GM21619 (cell line): ENCODE measurements around the gene DNAJC10.
"Not testable (repeated sequence)": the region's sequence is repeated elsewhere in the genome, so short reads cannot be mapped to it uniquely, and the experiment has no call there.

ENCODE experiments used
- ATAC-seq: cut with Tn5 transposase; IDR thresholded peaks from one replicate; pipeline ENCODE4 v1.9.1; 2021; ENCODE audit not compliant: unreplicated experiment

The DNAJC10 gene

GRCh38 chr2:182724656-182725055 lies 8.6 kb downstream of the DNAJC10 start:
- ATAC-seq, result no peak

- ATAC-seq, result no peak
These were observed 10.4 kb downstream of the DNAJC10 start for GRCh38 chr2:182726473-182726872.

GRCh38 chr2:182728014-182728413 lies 12.0 kb downstream of the DNAJC10 start:
- no peak for ATAC-seq

DNA sequence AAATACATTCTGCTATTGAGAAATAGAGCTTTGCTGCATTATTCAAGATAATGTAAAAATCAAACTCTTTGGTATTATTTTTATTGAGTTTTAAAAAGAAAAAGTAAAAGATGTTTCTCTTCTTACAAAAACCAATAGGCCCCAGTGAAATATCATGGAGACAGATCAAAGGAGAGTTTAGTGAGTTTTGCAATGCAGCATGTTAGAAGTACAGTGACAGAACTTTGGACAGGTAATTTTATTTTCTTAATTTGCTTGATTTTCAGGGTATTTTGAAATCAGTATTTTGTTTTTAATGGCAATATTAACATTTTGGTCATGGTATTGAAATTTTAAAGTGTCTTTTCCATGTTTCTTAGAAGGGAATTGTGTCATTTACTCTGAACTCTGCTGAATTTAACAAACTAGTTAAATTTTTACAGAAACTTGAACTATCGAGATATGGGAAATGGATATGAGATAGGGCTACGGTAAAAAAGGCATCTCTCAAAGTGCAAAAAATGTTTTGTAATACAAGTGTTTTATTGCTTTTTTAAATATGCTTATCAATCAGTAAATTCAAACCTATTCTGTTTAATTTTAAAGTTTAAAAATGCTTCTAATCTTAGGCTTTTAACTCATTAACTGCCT lies 13.8 kb downstream of the DNAJC10 start:
- no peak for ATAC-seq

DNA sequence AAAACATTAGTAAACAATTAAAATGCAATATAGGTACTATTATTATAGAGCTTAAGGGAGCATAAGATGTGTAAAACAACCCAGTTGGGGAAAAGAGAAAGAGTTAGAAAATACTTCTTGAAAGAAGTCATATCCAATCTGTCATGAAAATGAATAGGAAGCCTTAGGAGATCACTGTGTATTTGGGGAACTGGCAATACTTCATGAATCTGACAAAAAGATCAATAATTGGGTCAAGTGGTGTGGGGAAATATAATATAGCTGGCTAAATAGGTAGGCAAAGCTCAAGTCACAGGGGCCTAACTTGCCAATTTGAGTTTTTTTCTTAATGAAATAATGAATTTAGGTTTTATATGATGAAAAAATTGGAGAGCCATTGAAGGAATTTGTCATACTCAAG lies 14.4 kb downstream of the DNAJC10 start:
- no peak for ATAC-seq

DNA sequence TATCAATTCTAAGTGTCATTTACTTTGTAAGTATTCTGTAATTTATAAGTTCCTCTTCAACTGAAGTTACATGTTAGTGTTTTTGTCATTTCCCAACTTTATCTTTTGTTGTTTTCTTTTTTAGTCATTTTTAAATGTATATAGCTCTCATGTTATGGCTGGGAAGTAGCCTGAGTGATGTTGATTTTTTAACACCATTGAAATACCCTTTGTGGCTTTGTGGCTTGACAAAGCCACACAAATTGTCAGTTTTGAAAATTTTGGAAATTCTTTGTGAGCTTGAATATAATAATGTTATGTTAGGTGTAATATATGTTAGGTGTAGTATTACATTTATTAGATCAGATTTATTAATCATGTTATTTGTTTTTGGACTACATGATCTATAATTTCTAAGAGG lies 16.7 kb downstream of the DNAJC10 start:
- no peak for ATAC-seq

DNA sequence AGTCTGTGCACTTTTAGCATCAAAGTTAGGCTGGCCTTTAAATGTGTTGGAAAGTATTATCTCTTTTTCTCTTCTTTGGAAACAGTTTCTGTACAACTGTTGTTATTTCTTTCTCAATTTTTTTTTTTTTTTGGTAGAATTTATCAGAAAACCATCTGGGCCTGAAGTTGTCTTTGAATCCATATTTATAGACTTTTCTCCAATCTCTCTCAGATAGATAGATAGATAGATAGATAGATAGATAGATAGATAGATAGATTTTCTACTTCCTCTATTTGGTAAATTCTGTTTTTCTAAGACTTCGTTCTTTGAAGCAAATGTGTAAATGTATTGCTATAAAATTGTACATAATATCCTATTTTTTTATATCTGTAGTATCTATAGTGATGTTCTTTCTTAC lies 17.5 kb downstream of the DNAJC10 start:
- ATAC-seq, result no peak

GRCh38 chr2:182736856-182737255 lies 20.8 kb downstream of the DNAJC10 start:
- ATAC-seq, result not testable (repeated sequence)

GRCh38 chr2:182740701-182741100 lies 24.6 kb downstream of the DNAJC10 start:
- no peak for ATAC-seq

DNA sequence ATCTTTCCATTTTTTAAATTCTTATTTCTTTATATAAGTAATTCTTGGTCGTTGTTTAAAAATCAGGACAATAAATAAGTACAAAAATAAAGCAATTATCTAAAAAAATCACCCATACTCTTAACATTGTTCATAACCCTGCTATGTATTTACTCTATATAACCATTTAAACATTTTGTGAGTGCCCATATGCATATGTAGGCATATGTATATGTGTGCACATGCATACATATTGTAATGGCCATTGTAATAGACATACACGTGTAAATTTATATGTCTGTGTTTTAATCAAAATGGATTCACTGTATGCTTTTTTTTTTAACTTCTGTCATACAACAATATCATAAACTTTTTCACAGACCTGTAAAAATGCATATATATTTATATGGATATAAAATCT lies 25.6 kb downstream of the DNAJC10 start:
- no peak for ATAC-seq

DNA sequence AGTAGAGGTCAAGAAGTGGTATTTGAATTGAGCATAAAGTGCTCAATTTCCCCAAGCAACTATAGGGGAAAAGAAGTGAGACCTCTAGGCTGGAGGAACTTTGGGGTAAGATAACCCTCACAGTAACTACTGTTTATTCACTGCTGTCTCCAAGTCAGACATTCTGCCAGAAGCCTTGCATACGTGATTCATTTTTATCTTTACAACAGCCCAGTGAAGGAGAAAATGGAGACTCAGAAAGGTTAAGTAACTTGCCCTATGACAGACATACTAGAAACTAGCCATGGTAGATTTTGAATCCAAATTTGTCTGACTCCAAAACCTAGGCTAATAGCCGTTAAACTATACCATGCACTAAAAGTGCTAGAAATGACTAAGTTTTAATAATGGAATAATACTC lies 28.4 kb downstream of the DNAJC10 start:
- ATAC-seq, result no peak

DNA sequence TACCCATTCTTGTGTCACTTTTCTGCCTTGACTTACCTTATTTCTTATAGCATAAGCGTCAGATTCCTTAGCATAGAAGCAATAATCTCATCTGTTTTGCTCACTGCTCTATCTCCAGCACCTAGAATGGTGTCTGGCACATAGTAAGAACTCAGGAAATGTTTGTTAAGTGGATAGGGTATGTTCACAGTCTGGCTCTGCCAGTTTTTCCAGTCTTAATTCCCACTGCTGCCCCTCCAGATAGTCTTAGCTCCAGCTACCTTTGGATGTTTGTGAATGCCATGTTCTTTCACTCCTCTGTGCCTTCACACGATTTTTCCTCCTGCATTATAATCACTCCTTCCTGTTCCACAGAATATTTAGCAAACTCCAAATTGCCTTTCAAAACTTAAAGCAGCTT lies 29.0 kb downstream of the DNAJC10 start:
- no peak for ATAC-seq

GRCh38 chr2:182745894-182746293 lies 29.8 kb downstream of the DNAJC10 start:
- not testable (repeated sequence) for ATAC-seq

DNA sequence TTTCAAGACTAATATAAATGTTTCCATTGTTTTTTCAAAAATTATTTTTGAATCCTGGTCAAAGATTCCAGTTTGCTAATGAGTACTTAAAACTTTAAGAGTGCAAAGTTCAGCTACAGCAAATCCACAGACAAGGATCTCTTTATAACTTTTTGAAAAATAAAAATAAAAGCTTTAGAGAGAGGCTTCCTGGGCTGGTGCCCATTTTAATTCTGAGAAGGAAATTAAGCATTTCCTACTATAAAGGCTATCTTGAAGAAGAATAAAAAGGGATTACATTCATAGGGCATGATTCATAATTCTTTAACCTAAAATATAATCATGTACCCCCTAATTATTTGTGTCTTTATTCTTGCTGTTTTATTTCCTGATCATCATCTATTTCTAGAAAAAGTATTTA lies 38.2 kb downstream of the DNAJC10 start:
- ATAC-seq, result no peak

DNA sequence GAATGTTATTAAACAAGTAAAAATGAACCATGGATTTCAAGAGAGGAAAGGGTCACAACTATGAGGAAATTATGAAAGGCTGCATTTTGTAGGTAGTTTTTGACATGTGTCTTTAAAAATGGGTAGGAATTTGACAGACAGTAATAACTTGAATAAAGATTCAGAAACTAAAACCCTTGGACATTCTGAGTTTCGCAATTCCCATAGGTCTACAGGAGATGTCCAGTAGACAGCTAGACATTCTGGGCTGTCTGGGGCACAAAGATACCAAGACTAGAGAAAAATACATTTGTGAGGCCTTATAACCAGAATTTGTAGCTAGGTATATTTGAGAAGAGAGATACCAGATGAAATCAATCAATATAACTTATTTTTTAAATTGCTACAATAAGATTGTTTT lies 42.3 kb downstream of the DNAJC10 start:
- ATAC-seq, result no peak

GRCh38 chr2:182761903-182762302 lies 45.8 kb downstream of the DNAJC10 start:
- no peak for ATAC-seq

DNA sequence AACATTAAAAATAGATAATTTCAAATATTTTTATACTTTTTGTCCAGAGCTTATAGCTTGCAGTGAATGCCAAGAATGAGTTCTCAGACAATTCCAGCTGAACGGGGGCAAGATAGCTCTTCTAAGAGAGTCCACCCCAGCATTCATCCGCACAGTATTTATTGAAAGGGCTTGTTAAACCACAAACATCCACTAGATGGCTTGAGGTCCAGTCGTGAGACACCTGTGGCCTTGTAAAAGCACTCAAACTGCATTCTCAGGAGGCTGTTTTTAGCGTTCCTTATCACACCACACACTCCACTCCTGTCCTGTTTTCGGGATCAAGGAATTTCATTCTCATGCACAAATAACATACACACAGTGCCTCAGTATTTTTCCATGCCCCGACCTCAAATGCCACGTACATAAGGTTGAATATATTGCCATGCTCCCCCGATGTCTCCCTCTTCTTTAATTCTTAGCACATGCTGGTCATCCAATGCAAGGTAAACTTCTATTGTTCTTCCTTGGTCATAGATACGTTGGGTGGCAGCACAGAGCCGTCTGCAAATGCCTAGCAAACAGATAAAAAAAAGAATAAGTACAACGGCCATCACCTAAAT lies 47.4 kb downstream of the DNAJC10 start:
- peak; percentile 56 for ATAC-seq

GRCh38 chr2:182766626-182767025 lies 50.6 kb downstream of the DNAJC10 start:
- no peak for ATAC-seq

- ATAC-seq, result no peak
These were observed 51.5 kb downstream of the DNAJC10 start for GRCh38 chr2:182767578-182767977.

- ATAC-seq, result not testable (repeated sequence)
These were observed 52.9 kb downstream of the DNAJC10 start for GRCh38 chr2:182768950-182769349.

GRCh38 chr2:182779323-182779722 lies 63.3 kb downstream of the DNAJC10 start:
- no peak for ATAC-seq

GRCh38 chr2:182781099-182781498 lies 65.0 kb downstream of the DNAJC10 start:
- not testable (repeated sequence) for ATAC-seq

DNA sequence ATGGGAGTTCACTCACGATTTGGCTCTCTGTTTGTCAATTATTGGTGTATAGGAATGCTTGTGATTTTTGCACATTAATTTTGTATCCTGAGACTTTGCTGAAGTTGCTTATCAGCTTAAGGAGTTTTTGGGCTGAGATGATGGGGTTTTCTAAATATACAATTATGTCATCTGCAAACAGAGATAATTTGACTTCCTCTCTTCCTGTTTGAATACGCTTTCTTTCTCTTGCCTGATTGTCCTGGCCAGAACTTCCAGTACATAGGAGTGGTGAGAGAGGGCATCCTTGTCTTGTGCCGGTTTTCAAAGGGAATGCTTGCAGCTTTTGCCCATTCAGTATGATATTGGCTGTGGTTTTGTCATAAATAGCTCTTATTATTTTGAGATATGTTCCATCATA lies 66.6 kb downstream of the DNAJC10 start:
- not testable (repeated sequence) for ATAC-seq
